ENCODE data around the gene MMRN2.
A peak's percentile ranks its signal among the peaks of the same experiment; 100 is the strongest.

MMRN2 gene

DNA sequence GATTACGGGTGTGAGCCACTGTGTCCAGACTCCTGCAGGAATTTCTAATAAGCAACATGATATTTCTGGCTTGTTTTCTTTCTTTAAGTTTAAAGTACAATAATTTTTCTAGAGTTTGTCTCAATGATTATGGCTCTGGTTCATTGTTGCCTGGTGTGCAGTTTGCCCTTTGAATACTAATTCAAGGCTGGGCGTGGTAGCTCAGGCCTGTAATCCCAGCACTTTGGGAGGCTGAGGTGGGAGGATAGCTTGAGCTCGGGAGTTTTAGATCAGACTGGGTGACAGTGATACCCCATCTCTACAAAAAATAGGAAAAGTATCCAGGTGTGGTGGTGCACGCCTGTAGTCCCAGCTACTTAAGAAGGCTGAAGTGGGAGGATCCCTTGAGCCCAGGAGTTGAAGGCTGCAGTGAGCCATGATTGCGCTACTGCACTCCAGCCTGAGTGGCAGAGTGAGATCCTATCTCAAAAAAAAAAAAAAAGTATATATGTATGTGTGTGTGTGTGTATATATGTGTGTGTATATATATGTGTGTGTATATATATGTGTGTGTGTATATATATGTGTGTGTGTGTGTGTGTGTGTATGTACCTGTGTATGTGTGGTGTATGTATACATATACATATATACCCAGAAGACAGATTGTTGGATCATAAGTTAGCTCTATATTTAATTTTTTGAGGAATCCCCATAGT is 19.1 kb upstream of the MMRN2 start:
- DNase-seq, result no peak
- Mint-ChIP-seq H3K36me3 (no peaks in the 10 kb centered on the region), H3K4me1 (peaks cover 5 to 10% of the 10 kb centered on the region in 2 donors), H3K27ac (no peak overlapping the region), H3K9me3 (no peaks in the 10 kb centered on the region), H3K4me3 (no peak overlapping the region), H3K27me3 (peaks cover 6 to 22% of the 10 kb centered on the region in 2 donors)
- ATAC-seq (replicated peaks), result no peak

DNA sequence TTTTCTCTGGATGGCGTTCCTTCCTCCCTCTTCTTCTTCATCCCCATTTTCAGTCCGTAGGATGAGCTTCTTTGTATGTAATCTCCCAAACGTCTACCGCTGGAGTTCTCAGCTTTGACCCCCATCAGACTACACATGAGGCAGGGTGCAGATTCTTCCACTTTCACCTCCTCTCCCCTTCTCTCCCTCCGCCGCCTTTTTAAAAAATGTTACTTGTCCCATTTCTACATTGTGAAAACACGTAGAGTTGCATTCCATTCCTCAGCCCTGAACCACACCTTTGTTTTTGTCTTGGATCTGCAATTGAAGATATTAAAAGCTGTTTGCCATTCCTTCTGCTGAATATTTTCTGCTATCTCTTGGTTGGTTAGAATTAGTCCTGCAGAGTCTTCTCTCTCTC is 17.1 kb upstream of the MMRN2 start:
- Mint-ChIP-seq H3K27ac (no peak overlapping the region), H3K27me3 (peaks cover 0 to 14% of the 10 kb centered on the region in 2 donors), H3K4me1 (peaks cover 11 to 12% of the 10 kb centered on the region in 2 donors), H3K9me3 (no peaks in the 10 kb centered on the region), H3K36me3 (no peaks in the 10 kb centered on the region), H3K4me3 (no peak overlapping the region)
- no peak for ATAC-seq (replicated peaks)
- no peak for DNase-seq

DNA sequence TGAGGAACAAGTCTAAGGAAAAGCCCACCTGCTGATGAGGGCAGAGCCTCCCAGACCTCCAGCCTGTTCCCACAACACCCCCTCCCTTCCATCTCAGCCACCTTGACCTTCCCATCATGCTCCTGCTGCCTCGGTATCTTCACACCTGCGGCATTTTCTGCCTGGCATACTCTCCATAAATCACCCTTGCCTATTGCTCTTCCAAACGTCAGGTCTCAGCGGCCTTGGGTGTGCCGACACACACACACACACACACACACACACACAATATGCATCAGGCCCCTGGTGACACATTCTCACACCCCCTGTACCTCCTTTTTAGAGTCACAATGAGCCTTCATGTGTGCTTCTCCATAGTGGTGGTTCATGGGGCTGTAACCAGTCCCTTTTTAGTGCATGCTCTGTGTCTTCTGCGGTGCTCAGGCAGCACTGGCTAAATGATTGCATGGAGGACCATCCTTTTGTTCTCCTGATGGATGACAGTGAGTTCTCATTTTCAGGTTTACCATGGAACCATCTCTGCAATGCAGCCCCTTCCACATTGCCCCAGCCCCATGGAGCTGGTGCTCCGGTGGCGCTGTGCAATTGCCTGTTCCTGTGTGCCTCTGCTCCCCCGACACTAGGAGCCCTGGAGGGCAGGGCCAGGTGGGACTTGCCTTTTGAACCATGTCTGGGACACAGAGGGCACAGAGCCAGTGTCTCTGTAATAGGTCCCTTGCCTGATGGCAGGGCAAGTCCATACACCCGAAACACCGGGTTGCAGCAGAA is 15.4 kb upstream of the MMRN2 start:
- no peak overlapping the region for H3K27ac Mint-ChIP-seq
- no peaks in the 10 kb centered on the region for H3K36me3 Mint-ChIP-seq
- peaks cover 12 to 17% of the 10 kb centered on the region in 2 donors for H3K4me1 Mint-ChIP-seq
- H3K4me3 Mint-ChIP-seq, result peak overlapping the region; percentile 13 to 21
- no peak for DNase-seq
- no peak for ATAC-seq (replicated peaks)
- no peaks in the 10 kb centered on the region for H3K9me3 Mint-ChIP-seq
- H3K27me3 Mint-ChIP-seq, result peaks cover 10 to 16% of the 10 kb centered on the region in 2 donors

DNA sequence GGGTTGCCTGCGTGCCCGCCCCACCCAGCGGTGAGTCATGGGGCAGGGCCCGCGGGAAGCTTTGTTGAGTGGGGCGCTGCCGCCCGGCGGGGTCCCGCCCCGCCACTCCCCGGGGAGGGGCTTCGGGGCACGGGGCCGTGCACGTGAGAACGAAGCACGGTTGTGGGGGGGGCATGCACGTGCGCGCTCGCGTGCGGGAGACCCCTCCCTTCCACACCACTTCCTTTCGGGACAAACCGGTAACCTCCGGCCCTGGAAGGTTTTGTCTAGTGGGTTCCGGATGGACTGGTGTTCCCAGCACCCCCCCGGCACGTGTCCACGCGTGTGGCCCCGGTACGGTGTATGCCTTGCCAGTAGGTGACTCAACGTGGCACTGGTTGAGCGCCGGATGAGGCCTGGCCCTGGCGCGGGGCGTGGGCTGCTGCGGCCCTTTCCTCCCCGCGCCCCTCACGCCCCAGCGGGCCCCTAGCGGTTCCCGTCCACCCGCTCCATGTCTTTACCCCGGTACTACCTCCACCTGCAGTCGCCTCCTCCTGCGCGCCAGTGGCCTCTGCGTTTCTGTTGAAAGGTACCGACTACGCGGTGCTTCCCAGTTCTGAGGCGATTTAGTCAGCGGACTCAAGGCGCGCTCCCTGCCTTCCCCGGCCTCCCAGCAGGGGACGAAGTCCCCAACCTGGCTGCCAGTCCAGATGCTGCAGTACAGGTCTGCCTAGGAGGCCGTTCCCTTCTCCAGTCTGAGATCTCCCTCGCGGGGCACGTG is 14.0 kb upstream of the MMRN2 start:
- H3K4me1 Mint-ChIP-seq, result peaks cover 16 to 27% of the 10 kb centered on the region in 2 donors
- H3K27me3 Mint-ChIP-seq, result peaks cover 10 to 16% of the 10 kb centered on the region in 2 donors
- peak; percentile 76 for DNase-seq
- ATAC-seq (replicated peaks), result peak; percentile 84 to 86
- H3K27ac Mint-ChIP-seq, result peak overlapping the region; percentile 91
- H3K9me3 Mint-ChIP-seq, result no peaks in the 10 kb centered on the region
- H3K36me3 Mint-ChIP-seq, result no peaks in the 10 kb centered on the region
- H3K4me3 Mint-ChIP-seq, result peak overlapping the region; percentile 86 to 90

DNA sequence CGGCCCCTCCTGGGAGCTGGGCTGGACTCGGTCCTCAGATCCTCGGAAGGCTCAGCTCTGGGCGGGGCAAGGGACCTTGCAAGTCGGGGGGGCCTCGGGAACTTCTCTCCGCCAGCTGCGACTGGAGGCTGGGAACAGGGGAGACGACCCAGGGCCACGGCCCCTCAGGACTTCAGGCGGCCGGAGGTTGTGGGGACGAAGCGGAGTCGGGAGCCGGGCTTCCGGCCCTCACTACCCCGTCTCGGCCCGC is 13.5 kb upstream of the MMRN2 start:
- DNase-seq (no peak), ATAC-seq (replicated peaks) (no peak)
- peaks cover 10 to 16% of the 10 kb centered on the region in 2 donors for H3K27me3 Mint-ChIP-seq
- H3K9me3 Mint-ChIP-seq, result no peaks in the 10 kb centered on the region
- peak overlapping the region; percentile 85 to 86 for H3K4me3 Mint-ChIP-seq
- H3K36me3 Mint-ChIP-seq, result no peaks in the 10 kb centered on the region
- H3K4me1 Mint-ChIP-seq, result peaks cover 21 to 32% of the 10 kb centered on the region in 2 donors
- peak overlapping the region; percentile 91 for H3K27ac Mint-ChIP-seq

DNA sequence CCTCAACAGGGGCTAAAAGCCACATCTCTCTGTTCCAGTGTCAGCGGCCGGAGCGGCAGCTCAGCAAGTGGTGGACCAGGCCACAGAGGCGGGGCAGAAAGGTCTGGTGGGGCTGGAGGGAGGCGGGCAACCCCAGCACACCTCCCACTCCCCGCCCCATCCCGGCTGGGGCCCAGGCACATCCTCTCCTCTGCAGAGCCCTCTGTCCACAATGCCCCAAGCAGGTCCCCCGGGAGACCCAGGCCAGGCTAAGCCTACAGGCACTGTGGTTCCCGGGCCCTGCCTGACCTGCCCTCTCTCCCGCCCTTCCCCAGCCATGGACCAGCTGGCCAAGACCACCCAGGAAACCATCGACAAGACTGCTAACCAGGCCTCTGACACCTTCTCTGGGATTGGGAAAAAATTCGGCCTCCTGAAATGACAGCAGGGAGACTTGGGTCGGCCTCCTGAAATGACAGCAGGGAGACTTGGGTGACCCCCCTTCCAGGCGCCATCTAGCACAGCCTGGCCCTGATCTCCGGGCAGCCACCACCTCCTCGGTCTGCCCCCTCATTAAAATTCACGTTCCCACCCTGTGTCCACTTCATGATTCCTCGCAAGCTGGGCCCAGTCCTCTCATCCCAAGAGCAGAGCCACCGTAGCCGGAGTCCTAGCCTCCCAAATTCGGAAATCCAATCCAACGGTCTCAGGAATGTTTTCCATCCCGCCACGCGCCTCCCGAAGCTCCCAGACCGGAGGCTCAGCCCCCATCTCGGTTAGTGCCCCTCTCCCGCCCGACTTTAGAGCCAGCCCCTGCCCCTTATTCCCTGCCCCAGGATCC is 13.0 kb upstream of the MMRN2 start:
- Mint-ChIP-seq H3K27me3 (peaks cover 10 to 16% of the 10 kb centered on the region in 2 donors), H3K4me3 (peak overlapping the region; percentile 85 to 86), H3K36me3 (no peaks in the 10 kb centered on the region), H3K9me3 (no peaks in the 10 kb centered on the region), H3K27ac (peak overlapping the region; percentile 91), H3K4me1 (peaks cover 26 to 37% of the 10 kb centered on the region in 2 donors)
- DNase-seq, result no peak
- no peak for ATAC-seq (replicated peaks)

DNA sequence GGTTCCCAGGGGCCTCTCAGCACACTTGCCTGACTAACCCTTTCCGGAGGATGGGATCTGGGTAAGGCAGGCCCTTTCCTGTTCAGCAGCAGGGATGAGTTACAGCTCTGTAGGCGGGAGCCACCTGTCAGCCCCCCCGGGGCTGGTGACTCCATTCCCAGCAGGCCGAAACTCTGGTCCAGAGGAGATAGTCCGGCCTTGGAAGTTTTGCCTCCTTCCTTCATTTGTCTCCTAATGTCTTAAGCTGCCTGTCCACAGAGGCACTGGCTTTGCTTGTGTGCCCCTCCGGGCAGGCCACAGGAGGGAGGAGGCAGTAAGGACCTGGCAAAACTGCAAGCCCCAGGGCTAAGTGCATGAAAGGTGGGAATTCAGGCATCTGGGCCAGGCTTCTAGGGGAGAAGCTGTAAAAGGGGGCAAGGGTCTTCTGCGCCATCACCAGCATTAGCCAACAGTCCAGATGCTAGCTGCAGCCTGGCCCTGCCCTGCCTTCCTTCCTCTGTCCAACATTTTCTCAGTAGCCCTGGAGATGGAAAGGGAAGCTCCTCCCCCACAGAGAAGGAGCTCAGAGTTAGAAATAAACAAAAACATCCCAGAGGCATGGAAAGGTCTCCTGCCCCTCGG is 12.1 kb upstream of the MMRN2 start:
- H3K9me3 Mint-ChIP-seq, result no peaks in the 10 kb centered on the region
- no peak overlapping the region for H3K27ac Mint-ChIP-seq
- DNase-seq (no peak), ATAC-seq (replicated peaks) (no peak)
- peaks cover 28 to 41% of the 10 kb centered on the region in 2 donors for H3K4me1 Mint-ChIP-seq
- H3K27me3 Mint-ChIP-seq, result peaks cover 10 to 16% of the 10 kb centered on the region in 2 donors
- peak overlapping the region in 1 of 2 donors; percentile 21 for H3K4me3 Mint-ChIP-seq
- no peaks in the 10 kb centered on the region for H3K36me3 Mint-ChIP-seq

DNA sequence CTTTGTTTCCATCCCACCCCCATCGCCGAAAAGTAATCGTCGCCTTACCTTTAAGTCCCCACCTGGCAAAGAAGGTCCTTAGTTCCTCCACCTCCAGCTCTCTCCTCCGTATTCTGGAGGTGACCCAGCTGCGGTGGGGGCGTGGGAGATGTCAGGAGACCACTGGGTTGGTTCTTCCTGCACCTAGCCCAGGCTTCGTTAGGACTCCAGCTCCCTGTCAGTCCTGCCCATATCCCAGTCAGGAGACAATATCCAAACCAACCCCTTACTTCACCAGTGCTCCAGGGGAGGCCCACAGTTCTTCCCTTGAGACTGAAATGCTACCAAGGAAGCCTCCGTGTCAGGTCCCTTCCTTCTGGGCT is 11.6 kb upstream of the MMRN2 start:
- peak overlapping the region in 1 of 2 donors; percentile 32 for H3K4me3 Mint-ChIP-seq
- ATAC-seq (replicated peaks), result no peak
- H3K36me3 Mint-ChIP-seq, result no peaks in the 10 kb centered on the region
- H3K27ac Mint-ChIP-seq, result no peak overlapping the region
- no peaks in the 10 kb centered on the region for H3K9me3 Mint-ChIP-seq
- H3K27me3 Mint-ChIP-seq, result peaks cover 10 to 16% of the 10 kb centered on the region in 2 donors
- no peak for DNase-seq
- peaks cover 28 to 41% of the 10 kb centered on the region in 2 donors for H3K4me1 Mint-ChIP-seq

DNA sequence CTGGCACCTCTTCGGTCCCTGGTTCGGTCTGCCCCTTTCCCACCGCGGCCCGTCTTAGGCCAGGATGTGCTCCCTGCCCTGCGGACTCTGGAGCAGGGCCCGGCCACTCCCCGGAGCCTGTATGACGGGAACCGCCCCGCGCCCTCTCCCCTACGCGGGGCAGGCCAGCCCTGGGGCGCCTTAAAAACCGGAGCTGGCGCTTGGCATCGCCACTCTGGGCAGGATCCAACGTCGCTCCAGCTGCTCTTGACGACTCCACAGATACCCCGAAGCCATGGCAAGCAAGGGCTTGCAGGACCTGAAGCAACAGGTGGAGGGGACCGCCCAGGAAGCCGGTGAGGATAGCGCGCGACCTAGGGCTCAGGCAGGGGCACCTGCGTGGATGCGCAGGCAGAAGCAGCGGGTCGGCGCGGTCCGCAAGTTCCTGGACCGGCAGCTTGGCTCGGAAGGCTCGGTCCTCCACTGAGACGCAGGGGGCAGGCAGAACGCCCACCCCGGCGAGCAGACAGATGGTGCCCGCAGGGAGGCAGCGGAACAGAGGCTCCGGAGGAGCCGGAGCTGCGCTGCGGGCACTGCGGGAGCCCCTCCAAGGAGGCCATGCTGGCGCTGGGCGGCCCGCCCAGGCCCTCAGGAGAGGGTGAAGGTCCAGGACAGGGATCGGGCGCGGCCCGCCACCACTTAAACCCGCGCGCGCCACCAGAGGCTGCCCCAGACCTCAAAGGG is 11.0 kb upstream of the MMRN2 start, which contains the start of gene ADIRF:
TSS of gene ADIRF (plus strand) at position 212 of the 723 bp plus-strand sequence. CDS start at position 275, 63 bp downstream.
- no peak for ATAC-seq (replicated peaks)
- Mint-ChIP-seq H3K27ac (peak within 1 kb of the TSS; percentile 25), H3K9me3 (no peaks in the 10 kb centered on the region), H3K36me3 (no peaks in the 10 kb centered on the region), H3K4me3 (peak within 1 kb of the TSS in 1 of 2 donors; percentile 50), H3K4me1 (peaks cover 28 to 41% of the 10 kb centered on the region in 2 donors), H3K27me3 (peaks cover 10 to 16% of the 10 kb centered on the region in 2 donors)
- no peak for DNase-seq

DNA sequence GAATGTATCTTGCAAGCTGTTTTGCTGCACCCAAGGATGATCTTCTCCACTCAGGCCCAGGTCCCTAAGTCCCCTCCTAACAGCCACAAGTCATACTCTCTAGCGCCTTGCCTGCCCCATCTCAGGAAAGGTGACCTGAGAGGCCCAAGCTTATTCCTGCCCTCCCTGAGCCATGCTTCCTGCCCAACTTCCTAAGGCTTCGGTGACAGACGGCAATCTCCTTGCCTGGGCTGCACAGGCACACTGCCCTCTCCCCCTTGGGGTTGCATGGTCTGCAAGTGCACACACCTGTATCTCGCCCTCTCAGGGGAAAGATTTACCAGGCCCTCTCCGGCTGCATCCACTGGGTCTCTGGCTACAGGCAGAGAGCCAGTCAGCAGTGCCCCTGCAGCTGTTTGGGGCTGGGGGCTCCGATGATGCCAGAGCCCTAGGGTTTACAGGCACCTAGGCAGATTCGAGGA is 10.1 kb upstream of the MMRN2 start:
- Mint-ChIP-seq H3K27ac (peak overlapping the region; percentile 7), H3K9me3 (no peaks in the 10 kb centered on the region), H3K4me3 (no peak overlapping the region), H3K4me1 (peaks cover 23 to 41% of the 10 kb centered on the region in 2 donors), H3K36me3 (no peaks in the 10 kb centered on the region), H3K27me3 (peaks cover 8 to 10% of the 10 kb centered on the region in 2 donors)
- no peak for ATAC-seq (replicated peaks)
- DNase-seq, result no peak

DNA sequence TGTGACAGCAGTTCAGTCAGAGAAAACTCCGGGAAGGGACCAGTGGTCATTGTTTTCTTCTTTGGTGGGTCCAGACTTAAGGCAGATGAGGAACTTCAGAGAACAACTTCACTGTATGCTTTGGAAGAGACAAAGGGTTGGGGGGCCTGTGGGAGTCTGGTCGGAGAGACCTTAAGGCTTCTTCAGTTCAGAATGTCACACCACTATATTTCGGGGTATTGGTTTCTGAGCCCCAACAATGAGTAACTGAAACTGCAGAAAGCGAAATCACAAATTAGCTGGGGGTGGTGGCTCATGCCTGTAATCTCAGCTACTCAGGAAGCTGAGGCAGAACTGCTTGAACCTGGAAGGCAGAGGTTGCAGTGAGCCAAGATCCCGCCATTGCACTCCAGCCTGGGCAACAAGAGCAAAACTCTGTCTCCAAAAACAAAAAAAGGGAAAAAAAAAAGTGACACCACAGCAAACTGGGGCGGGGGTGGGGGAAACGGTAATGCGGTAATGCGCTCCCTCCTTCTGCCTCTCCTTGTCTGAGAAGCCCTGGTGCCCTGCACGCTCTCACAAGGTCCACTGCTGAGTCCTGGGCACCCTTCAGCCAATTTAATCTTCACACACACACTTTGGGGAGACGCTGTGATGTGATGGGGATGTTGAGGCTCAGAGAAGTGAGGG is 8.7 kb upstream of the MMRN2 start:
- Mint-ChIP-seq H3K9me3 (no peaks in the 10 kb centered on the region), H3K4me1 (peaks cover 16 to 36% of the 10 kb centered on the region in 2 donors), H3K36me3 (no peaks in the 10 kb centered on the region), H3K27me3 (peaks cover 7 to 10% of the 10 kb centered on the region in 2 donors), H3K4me3 (peak overlapping the region; percentile 67 to 79), H3K27ac (peak overlapping the region; percentile 93)
- DNase-seq (no peak), ATAC-seq (replicated peaks) (peak; percentile 43 to 45)

DNA sequence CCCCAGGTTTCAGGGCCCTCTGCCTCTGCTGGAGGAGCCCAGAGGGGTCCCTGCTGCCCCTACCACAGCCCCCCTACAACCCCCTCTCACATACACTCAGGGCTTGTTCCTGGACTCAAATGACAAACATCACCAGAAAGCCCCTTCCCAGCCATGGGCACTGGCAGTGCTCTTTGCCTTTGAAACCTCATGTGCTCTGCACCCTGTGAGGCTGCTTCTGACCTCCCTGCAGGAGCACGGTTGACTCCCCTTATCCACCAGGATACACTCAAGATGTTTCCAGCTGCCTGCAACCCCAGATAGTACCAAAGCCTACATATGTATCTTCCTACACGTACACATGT is 7.4 kb upstream of the MMRN2 start:
- Mint-ChIP-seq H3K36me3 (no peaks in the 10 kb centered on the region), H3K4me3 (no peak overlapping the region), H3K27me3 (peaks cover 6 to 15% of the 10 kb centered on the region in 2 donors), H3K27ac (no peak overlapping the region), H3K9me3 (no peaks in the 10 kb centered on the region), H3K4me1 (peaks cover 16 to 30% of the 10 kb centered on the region in 2 donors)
- ATAC-seq (replicated peaks) (no peak), DNase-seq (no peak)
